Measurements from ENCODE around the gene GLT6D1. TPM values are rescaled to one million over a fixed set of nuclear protein-coding genes. Genes with fewer than 3 reads are reported as not detected.

The GLT6D1 gene
- total and polyA plus RNA-seq, 2 of the 4 experiments (the other 2 are of a cell fraction), result not detected

DNA sequence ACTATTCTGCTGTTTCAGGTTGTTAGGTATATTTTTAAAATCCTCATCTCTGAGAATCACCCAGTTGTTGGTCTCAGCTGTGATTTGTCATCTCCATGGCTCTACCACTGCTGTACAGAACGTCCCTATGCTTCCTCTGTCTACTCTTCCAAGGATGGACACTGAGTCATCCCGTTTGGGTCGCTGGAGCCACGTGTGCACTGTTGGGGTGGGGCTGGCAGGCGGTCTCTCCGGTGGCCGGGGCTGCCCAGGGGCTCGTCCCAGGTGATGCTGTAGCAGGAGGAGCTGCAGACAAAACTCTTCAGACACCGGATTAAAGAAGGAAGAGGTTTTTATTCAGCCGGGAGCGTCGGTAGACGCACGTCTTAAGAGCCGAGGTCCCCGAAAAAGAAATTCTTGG lies 40.7 kb upstream of the GLT6D1 start:
- no peak overlapping the region for H3K4me2 ChIP-seq (ENCODE audit: low read depth, low read length)
- H3K27ac ChIP-seq (ENCODE audit: insufficient read depth, low read length), result no peak overlapping the region
- no peak overlapping the region for H2BK120ac ChIP-seq (ENCODE audit: low read depth, low read length)
- H3K4ac ChIP-seq (ENCODE audit: low read depth, low read length), result no peak overlapping the region
- H3K18ac ChIP-seq (ENCODE audit: low read depth, low read length), result no peak overlapping the region
- TF ChIP-seq NFE2L2 (IDR thresholded peaks at IDR 0.05; ENCODE audit: low read depth, low read length) (no peak), MAZ (IDR thresholded peaks at IDR 0.05; ENCODE audit: borderline replicate concordance, low read depth, low read length) (no peak), MAFK (IDR thresholded peaks at IDR 0.05; ENCODE audit: low read depth, low read length) (no peak), RCOR1 (IDR thresholded peaks at IDR 0.05; ENCODE audit: insufficient replicate concordance, low read length) (no peak), POLR2A (IDR thresholded peaks at IDR 0.05; ENCODE audit: low read depth, low read length) (no peak), BHLHE40 (IDR thresholded peaks at IDR 0.05; ENCODE audit: low read depth, low read length) (no peak), FOS (IDR thresholded peaks at IDR 0.05; ENCODE audit: low read depth, low read length) (no peak), MXI1 (IDR thresholded peaks at IDR 0.05; ENCODE audit: borderline replicate concordance, low read depth, low read length) (no peak), SMC3 (IDR thresholded peaks at IDR 0.05; ENCODE audit: low read depth, low read length) (no peak), RFX5 (IDR thresholded peaks at IDR 0.05; ENCODE audit: low read depth, low read length) (no peak), CHD1 (IDR thresholded peaks at IDR 0.05; ENCODE audit: low read depth, low read length) (no peak)
- TF ChIP-seq, protein P1, sequence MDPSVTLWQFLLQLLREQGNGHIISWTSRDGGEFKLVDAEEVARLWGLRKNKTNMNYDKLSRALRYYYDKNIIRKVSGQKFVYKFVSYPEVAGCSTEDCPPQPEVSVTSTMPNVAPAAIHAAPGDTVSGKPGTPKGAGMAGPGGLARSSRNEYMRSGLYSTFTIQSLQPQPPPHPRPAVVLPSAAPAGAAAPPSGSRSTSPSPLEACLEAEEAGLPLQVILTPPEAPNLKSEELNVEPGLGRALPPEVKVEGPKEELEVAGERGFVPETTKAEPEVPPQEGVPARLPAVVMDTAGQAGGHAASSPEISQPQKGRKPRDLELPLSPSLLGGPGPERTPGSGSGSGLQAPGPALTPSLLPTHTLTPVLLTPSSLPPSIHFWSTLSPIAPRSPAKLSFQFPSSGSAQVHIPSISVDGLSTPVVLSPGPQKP (IDR thresholded peaks at IDR 0.05; ENCODE audit: borderline replicate concordance, low read depth, low read length), result no peak
- TF ChIP-seq, protein P2, sequence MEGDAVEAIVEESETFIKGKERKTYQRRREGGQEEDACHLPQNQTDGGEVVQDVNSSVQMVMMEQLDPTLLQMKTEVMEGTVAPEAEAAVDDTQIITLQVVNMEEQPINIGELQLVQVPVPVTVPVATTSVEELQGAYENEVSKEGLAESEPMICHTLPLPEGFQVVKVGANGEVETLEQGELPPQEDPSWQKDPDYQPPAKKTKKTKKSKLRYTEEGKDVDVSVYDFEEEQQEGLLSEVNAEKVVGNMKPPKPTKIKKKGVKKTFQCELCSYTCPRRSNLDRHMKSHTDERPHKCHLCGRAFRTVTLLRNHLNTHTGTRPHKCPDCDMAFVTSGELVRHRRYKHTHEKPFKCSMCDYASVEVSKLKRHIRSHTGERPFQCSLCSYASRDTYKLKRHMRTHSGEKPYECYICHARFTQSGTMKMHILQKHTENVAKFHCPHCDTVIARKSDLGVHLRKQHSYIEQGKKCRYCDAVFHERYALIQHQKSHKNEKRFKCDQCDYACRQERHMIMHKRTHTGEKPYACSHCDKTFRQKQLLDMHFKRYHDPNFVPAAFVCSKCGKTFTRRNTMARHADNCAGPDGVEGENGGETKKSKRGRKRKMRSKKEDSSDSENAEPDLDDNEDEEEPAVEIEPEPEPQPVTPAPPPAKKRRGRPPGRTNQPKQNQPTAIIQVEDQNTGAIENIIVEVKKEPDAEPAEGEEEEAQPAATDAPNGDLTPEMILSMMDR (conservative IDR thresholded peaks at IDR 0.05; ENCODE audit: low read depth, low read length), result no peak
- TF ChIP-seq, protein P3, sequence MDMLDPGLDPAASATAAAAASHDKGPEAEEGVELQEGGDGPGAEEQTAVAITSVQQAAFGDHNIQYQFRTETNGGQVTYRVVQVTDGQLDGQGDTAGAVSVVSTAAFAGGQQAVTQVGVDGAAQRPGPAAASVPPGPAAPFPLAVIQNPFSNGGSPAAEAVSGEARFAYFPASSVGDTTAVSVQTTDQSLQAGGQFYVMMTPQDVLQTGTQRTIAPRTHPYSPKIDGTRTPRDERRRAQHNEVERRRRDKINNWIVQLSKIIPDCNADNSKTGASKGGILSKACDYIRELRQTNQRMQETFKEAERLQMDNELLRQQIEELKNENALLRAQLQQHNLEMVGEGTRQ (IDR thresholded peaks at IDR 0.05; ENCODE audit: low read depth, low read length), result no peak; the same call in 1 of the 2 replicates
- no peaks in the 10 kb centered on the region for H3K79me1 ChIP-seq (ENCODE audit: low read depth in 1 of 2, low read length in 2 of 2)
- no peak overlapping the region for H2AK5ac ChIP-seq (ENCODE audit: low read depth, low read length)
- in situ Hi-C loops (cut with MboI; ENCODE audit: low sequenced_read_pairs) (no loop called here), dilution Hi-C loops (cut with HindIII; ENCODE audit: low sequenced_read_pairs, unreplicated experiment) (no loop called here), intact Hi-C loops (cut with micrococcal nuclease) (no loop called here)
- H3K56ac ChIP-seq (ENCODE audit: extremely low read depth, insufficient read depth, low read length), result no peak overlapping the region
- H3K9me3 ChIP-seq (ENCODE audit: control insufficient read depth, insufficient read depth, low read length), result no peaks in the 10 kb centered on the region
- no peak overlapping the region for H4K8ac ChIP-seq (ENCODE audit: low read depth in 2 of 2, low read length in 2 of 2)
- no peaks in the 10 kb centered on the region for H3K36me3 ChIP-seq (ENCODE audit: control insufficient read depth, insufficient read depth, low read length)
- no peaks in the 10 kb centered on the region for H3K9me1 ChIP-seq (ENCODE audit: insufficient read depth, low read length)
- H3K4me3 ChIP-seq (ENCODE audit: insufficient read depth, low read depth, low read length), result no peak overlapping the region
- POLR2A ChIA-PET (ENCODE audit: unreplicated experiment), result no interaction called here
- H4K5ac ChIP-seq (ENCODE audit: low read depth, low read length), result no peak overlapping the region
- 46% methylated on average over 8 of the region's 16 CpGs; no CpG with 5 or more reads in 1 of the 2 experiments for WGBS, 2 experiments (ENCODE audit: extremely low coverage in 2 of 2, insufficient read length in 1 of 2)
- no peak overlapping the region for H2AFZ ChIP-seq (replicated peaks; ENCODE audit: low read length, poor library complexity)
- no peaks in the 10 kb centered on the region for H4K20me1 ChIP-seq (ENCODE audit: insufficient read depth, low read length)
- H3K27me3 ChIP-seq (ENCODE audit: control insufficient read depth, insufficient read depth, low read length), result no peaks in the 10 kb centered on the region; the same call in 1 of the 2 replicates
- H3K4me1 ChIP-seq (ENCODE audit: control insufficient read depth, insufficient read depth, low read length), result no peaks in the 10 kb centered on the region
- CTCF ChIA-PET, result no interaction called here
- H3K9ac ChIP-seq (ENCODE audit: low read depth, low read length), result no peak overlapping the region
- H4K91ac ChIP-seq (ENCODE audit: insufficient read depth, low read depth, low read length), result no peak overlapping the region
- H3K23ac ChIP-seq (ENCODE audit: low read depth, low read length), result no peak overlapping the region
- no TSS peak for BruUV-seq (replicated peaks)
- H2BK5ac ChIP-seq (ENCODE audit: low read depth, low read length, poor library complexity, severe bottlenecking), result no peak overlapping the region
- H3K14ac ChIP-seq (replicated peaks; ENCODE audit: low read depth, low read length), result no peak overlapping the region
- DNase-seq (no peak), ATAC-seq (ENCODE audit: low read depth) (no peak)
- no peak overlapping the region for H2BK15ac ChIP-seq (ENCODE audit: low read depth, low read length)
- H2BK20ac ChIP-seq (ENCODE audit: low read depth, low read length), result no peak overlapping the region
- no peak overlapping the region for H2AK9ac ChIP-seq (replicated peaks; ENCODE audit: low read depth, low read length, poor library complexity)

Measured in IMR-90 (cell line).